Kidney capillary endothelial cell (primary cell): ENCODE data around the gene KCNAB2.

Experiments
- DNase-seq: peaks from one replicate; pipeline ENCODE4 v3.0.0-alpha.2; 2018; ENCODE audit warnings: low spot score

KCNAB2 gene

GRCh38 chr1:6082430-6082971 lies 36.8 kb downstream of the KCNAB2 start:
- DNase-seq = no peak

DNA sequence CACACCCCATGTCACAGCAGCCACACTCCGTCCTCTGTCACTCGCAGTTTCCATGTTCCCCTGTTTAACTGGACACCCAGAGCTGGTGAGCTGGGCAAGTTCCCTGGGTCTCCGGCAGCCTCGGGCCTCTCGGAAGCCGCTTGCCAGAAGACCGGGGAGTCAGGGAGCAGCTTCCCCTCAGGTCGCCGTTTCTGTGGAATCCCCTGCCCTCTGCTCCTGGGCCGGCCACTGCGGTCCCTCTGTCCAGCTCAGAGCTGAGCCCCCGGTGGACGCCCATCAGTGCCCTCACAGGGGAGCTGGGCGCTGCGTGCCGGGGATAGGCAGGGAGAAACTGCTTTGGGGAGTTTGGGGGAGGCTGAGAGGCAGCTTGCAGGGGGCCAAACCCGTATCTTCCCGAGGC lies 37.7 kb downstream of the KCNAB2 start:
- DNase-seq = no peak

- DNase-seq = no peak
Observed at GRCh38 chr1:6083801-6084446, 38.2 kb downstream of the KCNAB2 start.

GRCh38 chr1:6084781-6085495 lies 39.2 kb downstream of the KCNAB2 start:
- DNase-seq = no peak

DNA sequence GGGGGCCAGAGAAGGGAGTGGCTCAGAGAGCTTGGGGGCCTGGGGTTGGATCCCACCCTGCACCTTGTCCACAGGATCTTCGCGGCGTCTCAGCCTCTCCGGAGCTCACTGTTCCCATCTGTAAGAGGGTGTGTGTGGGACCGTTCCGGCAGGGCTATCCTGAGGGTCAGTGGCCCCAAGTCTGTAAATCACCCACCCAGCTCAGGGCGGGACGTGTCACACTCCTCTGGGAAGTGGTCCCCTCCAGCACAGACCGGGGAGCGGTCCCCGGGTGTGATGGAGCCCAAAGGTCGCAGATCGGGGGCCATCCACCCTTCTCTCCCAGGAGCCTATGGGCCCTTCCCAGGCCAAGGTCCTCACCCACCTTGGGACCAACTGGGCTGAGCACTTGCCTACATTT lies 40.0 kb downstream of the KCNAB2 start:
- DNase-seq = no peak

DNA sequence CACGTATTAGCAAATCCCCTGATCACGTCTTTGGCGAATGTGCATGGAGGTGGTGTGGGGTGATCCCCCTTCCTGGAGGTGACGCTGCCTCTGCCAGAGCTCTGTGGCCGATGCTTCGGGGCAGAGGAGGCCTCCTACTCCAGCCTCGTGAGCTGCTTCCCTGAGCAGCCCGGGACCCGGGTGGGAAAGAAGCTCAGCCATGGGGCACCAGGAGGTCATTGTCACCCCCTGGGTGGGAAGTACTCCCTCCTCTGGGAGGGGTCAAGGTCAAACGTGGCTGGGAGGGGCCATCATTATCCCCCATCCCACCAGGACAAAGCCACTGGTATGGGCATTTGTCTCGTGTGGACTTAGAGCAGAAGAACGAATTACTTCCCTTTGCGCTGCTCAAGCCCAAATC lies 40.7 kb downstream of the KCNAB2 start:
- DNase-seq = no peak

DNA sequence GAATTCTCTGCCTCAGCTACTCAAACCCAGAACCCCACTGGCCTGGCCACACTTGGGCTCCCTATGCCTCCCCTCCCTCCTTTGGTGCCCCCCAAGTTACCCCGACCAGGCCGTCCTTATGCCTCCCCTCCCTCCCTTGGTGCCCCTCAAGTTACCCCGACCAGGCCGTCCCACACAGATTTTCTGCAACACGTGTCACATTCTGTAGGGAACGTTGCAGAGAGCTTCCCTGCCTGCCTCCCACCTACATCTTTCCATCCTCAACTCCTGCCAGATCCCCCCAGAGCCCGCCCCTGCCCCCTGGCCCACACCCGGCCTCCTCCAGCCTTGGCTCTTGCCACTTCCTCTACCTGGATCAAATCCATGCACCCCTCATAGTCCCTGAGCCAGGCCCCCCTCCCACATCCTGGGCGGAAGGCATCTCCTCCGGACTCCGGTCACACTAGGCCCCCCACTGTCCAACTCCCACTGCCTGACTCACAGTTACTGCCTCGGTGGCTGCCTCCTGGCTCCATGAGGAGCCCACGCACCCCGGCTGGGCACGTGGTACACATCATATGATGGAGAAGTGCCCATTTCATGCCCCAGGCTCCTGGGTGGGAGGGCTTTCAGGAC lies 41.2 kb downstream of the KCNAB2 start:
- DNase-seq = no peak

DNA sequence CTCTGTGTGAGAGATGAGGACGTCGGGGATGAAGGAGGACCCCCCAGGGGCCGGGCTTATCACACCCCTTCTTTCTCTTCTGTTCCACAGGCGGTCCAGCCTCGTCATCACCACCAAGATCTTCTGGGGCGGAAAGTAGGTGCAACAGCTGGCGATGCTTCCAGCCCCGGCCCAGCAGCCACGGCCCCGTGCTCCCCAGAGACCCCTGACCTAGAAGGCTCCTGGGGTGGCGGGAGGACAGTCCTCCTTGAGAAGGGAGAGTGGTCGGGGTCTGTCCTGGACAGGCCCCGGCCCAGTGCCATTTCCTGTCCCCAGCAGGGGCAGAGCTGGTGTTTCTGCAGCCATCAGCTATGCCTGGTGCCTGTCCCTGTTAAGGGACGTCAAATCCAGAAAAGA lies 41.7 kb downstream of the KCNAB2 start:
- DNase-seq = no peak

DNA sequence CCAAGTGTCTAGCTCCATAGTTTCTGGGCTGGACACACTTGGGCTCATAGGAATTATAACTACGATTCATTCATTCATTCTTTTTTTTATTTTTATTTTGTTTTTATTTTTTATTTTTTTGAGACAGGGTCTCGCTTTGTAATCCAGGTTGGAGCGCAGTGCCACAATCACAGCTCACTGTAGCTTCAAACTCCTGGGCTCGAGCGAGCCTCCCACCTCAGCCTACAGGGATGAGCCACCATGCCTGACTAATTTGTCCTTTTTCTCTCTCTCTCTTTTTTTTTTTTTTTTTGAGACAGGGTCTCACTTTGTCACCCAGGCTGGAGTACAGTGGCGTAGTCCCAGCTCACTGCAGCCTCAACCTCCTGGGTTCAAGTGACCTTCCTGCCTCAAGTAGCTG lies 42.3 kb downstream of the KCNAB2 start:
- DNase-seq = no peak

DNA sequence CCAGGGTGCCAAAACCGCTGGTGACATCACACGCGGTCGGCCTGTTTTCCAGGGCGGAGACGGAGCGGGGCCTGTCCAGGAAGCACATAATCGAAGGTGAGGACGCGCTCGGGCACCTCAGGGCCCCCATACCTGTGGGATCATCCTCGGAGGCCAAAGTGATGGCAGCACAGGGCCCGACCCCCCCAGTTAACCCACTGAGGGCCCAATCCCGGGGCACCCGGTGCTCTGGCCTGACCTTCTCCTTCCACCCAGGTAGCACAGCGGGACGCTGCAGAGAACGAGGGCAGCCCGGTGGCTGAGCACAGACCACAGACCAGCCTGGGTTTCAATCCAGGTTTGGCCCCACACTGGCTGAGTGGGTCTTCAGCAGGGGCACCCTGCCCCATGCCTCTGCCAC lies 43.3 kb downstream of the KCNAB2 start:
- no peak for DNase-seq

- no peak for DNase-seq
Observed at GRCh38 chr1:6090288-6090687, 44.6 kb downstream of the KCNAB2 start.

DNA sequence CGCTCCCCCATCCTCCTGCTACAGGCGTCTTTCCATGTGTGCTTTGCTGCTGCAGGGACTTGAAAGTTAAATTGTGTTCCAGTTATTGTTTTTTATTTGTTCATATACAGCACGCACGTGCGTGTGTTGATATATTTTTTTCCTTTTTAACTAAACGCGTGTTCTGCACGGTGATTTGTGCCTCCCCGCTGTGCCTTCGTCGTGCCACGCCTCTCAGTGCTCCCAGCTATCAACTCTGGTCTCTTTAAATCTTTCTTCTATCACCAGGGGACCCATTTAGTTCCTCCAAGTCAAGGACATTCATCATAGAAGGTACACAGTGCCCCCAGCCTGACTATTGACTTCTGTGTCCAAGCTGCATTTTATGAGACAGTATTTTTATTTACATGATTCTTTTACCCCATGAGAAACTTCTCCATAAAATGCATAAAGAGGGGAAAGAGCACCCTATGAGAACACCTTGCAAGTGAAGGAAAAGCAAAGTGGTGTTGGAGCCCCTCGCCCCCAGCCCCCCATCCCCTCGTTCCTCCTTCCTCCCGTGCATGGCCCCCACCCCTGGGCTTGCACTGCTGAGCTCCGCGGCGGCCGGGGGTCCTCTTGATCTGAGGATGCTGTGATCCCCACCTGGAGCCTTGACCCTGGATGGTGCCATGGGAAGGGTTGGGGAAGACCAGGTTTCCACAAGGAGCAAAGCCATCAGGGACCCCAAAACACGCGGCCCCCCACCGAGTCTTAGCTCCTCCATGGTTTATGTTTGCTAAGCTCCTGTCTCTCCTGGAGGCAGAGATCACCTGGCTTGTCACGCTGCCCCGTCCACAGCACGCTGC lies 45.5 kb downstream of the KCNAB2 start:
- DNase-seq = no peak

DNA sequence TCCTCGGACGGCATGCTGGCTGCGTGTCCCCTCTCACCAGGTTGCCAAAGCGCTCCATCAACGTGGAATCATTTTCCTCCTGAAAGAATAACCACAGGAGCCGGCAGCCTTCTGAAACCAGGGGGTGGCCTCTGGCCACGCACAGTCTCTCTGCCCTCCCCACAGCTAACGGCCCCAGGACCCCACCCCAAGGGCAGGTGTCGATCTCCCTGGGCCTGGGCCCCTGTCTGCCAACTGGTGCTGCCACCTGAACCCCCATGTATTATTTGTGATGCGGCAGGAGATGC lies 46.1 kb downstream of the KCNAB2 start:
- no peak for DNase-seq

DNA sequence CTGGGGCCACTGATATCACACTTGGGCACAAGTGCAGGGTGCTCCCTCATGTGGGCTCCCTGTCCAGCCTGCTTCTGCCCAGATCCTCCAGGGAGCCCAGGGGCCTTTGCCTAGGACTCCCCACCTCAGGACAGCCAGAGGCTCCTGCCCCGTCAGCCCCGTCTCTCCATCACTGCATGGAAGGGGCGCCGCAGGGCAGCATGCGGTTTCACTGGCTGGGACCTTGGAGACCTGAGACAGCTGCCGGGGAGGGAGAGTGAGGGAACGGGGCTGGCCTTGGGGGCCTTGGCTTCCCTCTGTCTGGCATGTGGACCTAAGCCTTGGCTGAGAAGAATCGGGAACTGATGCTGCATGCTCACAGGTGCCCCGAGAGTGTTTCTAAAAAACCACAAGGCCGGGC lies 46.5 kb downstream of the KCNAB2 start:
- DNase-seq = no peak

DNA sequence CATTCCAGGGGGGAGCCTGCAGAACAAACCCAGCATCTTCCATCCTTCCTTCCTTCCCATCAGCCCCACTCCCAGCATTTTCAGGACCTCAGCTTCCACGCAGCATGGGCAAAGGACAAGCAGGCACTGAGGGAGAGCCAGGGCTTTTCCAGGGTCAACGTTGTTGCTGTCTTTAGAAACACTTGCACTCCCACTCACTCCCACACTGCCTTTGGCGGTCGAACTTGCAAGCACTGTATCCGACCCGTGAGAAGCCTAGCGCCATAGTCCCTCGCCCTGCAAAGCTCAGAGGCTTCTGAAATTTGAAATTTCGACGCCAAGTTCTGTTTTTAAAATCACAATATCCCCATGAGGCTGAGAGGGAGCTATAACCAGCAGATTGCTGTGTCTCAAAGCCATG lies 47.4 kb downstream of the KCNAB2 start:
- no peak for DNase-seq

DNA sequence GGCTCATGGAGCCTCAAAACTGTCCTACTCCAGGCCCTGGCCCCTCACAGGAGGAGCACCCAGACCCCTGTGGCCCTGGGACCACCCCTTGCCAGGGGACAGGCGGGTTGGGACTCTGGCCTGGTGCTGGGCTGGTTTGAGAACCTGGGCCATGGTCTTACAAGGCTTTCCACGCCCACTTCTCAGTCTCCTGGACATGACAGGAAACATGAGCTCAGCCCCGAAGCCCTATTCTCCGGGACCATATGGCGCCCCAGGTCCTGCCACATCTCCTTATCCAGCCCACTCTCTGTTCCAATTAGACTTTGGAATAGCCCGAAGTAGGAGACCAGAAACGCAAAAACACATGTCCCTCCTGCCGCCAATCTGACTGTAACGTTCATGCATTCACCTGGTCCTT lies 47.9 kb downstream of the KCNAB2 start:
- DNase-seq = no peak

DNA sequence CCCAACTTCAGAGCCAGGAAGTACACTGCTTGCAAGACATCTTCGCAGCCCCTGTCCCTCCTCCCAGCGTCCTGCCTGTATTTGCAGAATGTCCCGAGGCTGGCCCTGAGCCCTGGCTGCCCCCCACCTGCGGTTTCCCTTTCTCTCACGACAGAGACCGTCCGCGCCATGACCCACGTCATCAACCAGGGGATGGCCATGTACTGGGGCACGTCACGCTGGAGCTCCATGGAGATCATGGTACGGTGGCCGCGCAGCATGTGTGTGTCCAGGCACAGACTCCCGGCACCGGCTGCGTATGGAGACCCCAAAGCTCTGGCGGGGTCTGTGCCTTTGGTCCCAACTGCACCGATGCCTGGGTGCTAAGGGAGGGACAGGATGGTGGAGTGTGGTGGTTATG lies 48.6 kb downstream of the KCNAB2 start:
- no peak for DNase-seq

GRCh38 chr1:6094801-6095505 lies 49.3 kb downstream of the KCNAB2 start:
- no peak for DNase-seq

GRCh38 chr1:6095511-6096242 lies 50.0 kb downstream of the KCNAB2 start:
- no peak for DNase-seq

- no peak for DNase-seq
Observed at GRCh38 chr1:6096243-6097116, 50.8 kb downstream of the KCNAB2 start.
